Adrenal gland (tissue), 5 donors: ENCODE measurements around the gene ASPM.

ENCODE experiments used
- CTCF ChIP-seq, 6 experiments: fragments of 450-650 bp in 4 of 6; fragments of 200-600 bp in 2 of 6; sonication (generic) in 1 of 6; IDR thresholded peaks; 1 replicate in 5 of 6; 2 replicates in 1 of 6; pipeline versions ENCODE4 v1.5.1 to v1.8.0; 2016 to 2021; ENCODE audit warnings: antibody characterized with exemption in 6 of 6, mild to moderate bottlenecking in 2 of 6, moderate library complexity in 1 of 6
- POLR2A ChIP-seq, 2 donors: fragments of 450-650 bp; IDR thresholded peaks; one replicate each; pipeline ENCODE4 v1.6.1; 2017; ENCODE audit warnings: antibody characterized with exemption in 2 of 2, mild to moderate bottlenecking in 2 of 2, moderate library complexity in 1 of 2
- donor health status: DM: no; HTN: no; CAD: no.

- TF ChIP-seq CTCF (IDR thresholded peaks at IDR 0.05) (no peak), POLR2A (IDR thresholded peaks at IDR 0.05) (no peak)
Measured at GRCh38 chr1:197066719-197067456, 79.6 kb downstream of the ASPM start, which contains the start of gene F13B.
